Upper lobe of right lung (tissue), 1 donor: ENCODE data around the gene DMD. TPM values are rescaled to one million over a fixed set of nuclear protein-coding genes. Genes with fewer than 3 reads are reported as not detected.

ENCODE experiments used
- ATAC-seq: fragments of 200-7000 bp; cut with Tn5 transposase; one replicate; pipeline ENCODE4 v1.9.1; 2020; ENCODE audit warnings: mild to moderate bottlenecking, moderate library complexity
- DNase-seq: peaks from one replicate; pipeline ENCODE4 v3.0.0-alpha.2; 2020
- H3K27ac ChIP-seq: fragments of 200-600 bp; one replicate; pipeline ENCODE4 v1.8.0; 2022
- H3K27me3 ChIP-seq: fragments of 200-600 bp; one replicate; pipeline ENCODE4 v1.8.0; 2022; ENCODE audit warnings: mild to moderate bottlenecking
- H3K36me3 ChIP-seq: fragments of 200-600 bp; one replicate; pipeline ENCODE4 v1.8.0; 2022
- H3K4me1 ChIP-seq: fragments of 200-600 bp; one replicate; pipeline ENCODE4 v1.8.0; 2022
- H3K4me3 ChIP-seq: fragments of 200-600 bp; one replicate; pipeline ENCODE4 v1.8.0; 2022; ENCODE audit warnings: mild to moderate bottlenecking
- H3K9me3 ChIP-seq: fragments of 200-600 bp; one replicate; pipeline ENCODE4 v1.8.0; 2022
- intact Hi-C: fragments of 100-400 bp; cut with DNase I; formaldehyde crosslinking; loops from one replicate; pipeline ENCODE4 v1.11.0; 2022
- total RNA-seq: library from RNA; stranded (reverse); fragmentation: NEBNext Ultra II Directional; extraction: Animal tissue kit (Norgen Biotek cat#: 25700); gene quantifications from one replicate; pipeline ENCODE4 v1.2.1, GENCODE V29; 2021
- TF ChIP-seq, protein P1 (sequence below): fragments of 200-600 bp; IDR thresholded peaks from one replicate; pipeline ENCODE4 v1.8.0; 2022; ENCODE audit warnings: antibody characterized with exemption
- donor health status: DM: no; HTN: yes; CAD: no; lungs with severe emphysema.

The DMD gene
- total RNA-seq, 1 donor from 2014 or later, result 24.7 TPM

DNA sequence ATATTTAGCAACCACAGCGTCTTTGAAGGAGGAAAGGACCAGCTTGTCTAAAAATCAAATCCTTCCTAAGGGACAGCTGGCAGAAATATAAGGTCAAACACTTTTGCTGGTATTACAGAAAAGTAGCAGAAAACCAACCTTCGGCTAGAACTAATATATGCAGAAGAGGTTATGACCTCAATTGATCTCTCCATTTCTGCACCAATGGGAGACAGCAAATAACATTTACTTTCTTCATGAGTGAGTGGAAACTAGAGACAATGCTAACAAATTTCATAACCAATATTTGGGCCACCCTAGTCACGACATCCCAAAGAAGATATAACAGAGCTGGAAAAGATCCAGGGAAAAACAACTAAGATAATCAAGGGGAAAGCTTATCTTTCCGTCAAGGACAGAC is 1892.5 kb downstream of the DMD start:
- Histone ChIP-seq H3K27ac (no peak overlapping the region), H3K4me3 (no peak overlapping the region), H3K9me3 (no peaks in the 10 kb centered on the region), H3K36me3 (no peaks in the 10 kb centered on the region), H3K27me3 (no peaks in the 10 kb centered on the region), H3K4me1 (no peaks in the 10 kb centered on the region)
- DNase-seq (no peak), ATAC-seq (no peak)
- intact Hi-C loops, result no loop called here
- TF ChIP-seq, protein P1, sequence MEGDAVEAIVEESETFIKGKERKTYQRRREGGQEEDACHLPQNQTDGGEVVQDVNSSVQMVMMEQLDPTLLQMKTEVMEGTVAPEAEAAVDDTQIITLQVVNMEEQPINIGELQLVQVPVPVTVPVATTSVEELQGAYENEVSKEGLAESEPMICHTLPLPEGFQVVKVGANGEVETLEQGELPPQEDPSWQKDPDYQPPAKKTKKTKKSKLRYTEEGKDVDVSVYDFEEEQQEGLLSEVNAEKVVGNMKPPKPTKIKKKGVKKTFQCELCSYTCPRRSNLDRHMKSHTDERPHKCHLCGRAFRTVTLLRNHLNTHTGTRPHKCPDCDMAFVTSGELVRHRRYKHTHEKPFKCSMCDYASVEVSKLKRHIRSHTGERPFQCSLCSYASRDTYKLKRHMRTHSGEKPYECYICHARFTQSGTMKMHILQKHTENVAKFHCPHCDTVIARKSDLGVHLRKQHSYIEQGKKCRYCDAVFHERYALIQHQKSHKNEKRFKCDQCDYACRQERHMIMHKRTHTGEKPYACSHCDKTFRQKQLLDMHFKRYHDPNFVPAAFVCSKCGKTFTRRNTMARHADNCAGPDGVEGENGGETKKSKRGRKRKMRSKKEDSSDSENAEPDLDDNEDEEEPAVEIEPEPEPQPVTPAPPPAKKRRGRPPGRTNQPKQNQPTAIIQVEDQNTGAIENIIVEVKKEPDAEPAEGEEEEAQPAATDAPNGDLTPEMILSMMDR, result no peak

DNA sequence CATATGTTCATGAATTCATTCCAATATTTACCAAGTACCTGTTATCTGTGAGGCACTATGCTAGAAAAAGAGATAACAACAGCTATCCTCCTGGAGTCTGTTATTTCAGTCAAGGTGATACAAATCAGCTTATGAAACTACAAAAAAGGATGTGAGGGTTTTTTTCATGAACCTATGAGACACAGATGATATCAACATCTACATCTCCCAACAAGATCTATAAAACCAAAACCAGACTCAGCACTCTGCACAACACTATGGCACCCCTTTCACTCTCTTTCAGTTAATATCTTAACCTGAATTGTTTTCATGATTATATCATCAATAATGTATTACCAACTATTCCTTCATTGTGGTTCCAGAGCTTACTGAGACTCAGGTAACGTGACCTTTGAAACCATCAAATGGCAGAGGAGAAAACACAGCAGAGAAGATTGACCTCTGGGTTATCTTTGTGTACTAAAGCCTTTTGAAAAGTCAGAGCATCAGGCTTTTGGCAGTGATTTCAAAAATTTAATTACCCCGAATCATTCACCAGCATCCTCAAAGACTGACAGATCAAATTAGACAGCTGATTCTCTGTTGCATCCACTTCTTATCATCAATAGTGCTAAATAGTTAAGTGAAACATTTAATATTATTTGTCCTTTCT is 1894.9 kb downstream of the DMD start:
- intact Hi-C loops, result no loop called here
- Histone ChIP-seq H3K27me3 (no peaks in the 10 kb centered on the region), H3K4me1 (no peaks in the 10 kb centered on the region), H3K27ac (no peak overlapping the region), H3K36me3 (no peaks in the 10 kb centered on the region), H3K9me3 (no peaks in the 10 kb centered on the region), H3K4me3 (no peak overlapping the region)
- TF ChIP-seq, protein P1, result no peak
- DNase-seq, result no peak
- no peak for ATAC-seq

DNA sequence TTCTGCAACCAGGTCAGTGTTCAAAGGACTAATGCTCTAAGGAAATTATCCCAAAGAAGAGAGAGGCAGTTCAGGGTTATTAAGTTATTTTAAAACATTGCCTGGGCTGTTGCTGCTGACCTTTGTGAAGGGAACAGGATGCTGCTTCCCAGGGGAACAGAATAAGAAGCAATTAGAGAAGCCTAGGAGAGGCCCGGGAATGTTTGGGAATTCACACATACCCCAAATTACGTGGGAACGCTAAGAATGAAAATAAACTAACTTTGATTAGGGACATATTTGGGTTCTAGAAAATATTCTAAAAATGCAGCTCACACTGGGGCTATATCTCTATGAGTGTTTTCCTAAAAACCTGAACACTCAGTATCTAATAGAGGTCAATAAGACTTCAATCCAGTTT is 1896.4 kb downstream of the DMD start:
- Histone ChIP-seq H3K4me1 (no peaks in the 10 kb centered on the region), H3K9me3 (no peaks in the 10 kb centered on the region), H3K27me3 (no peaks in the 10 kb centered on the region), H3K4me3 (no peak overlapping the region), H3K27ac (no peak overlapping the region), H3K36me3 (no peaks in the 10 kb centered on the region)
- ATAC-seq, result no peak
- DNase-seq, result no peak
- intact Hi-C loops, result no loop called here
- TF ChIP-seq, protein P1, result no peak

DNA sequence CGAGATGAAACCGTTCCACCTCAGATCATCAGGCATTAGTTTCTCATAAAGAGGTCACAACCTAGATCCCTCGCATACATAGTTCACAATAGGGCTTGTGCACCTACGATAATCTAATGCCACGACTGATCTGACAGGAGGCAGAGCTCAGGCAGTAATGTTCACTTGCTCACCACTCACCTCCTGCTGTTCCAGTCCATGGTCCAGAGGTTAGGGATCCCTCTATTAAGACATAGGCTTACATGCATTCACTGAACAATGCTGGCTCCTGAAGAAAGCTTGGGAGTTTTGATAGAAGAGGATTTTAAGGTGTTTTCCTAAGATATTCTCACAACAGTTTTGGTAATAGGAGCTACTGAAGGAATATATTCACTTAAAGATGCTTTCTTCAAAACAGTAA is 1903.4 kb downstream of the DMD start:
- Histone ChIP-seq H3K9me3 (no peaks in the 10 kb centered on the region), H3K27me3 (no peaks in the 10 kb centered on the region), H3K4me3 (no peak overlapping the region), H3K36me3 (no peaks in the 10 kb centered on the region), H3K27ac (no peak overlapping the region), H3K4me1 (no peaks in the 10 kb centered on the region)
- intact Hi-C loops, result no loop called here
- DNase-seq, result no peak
- TF ChIP-seq, protein P1, result no peak
- no peak for ATAC-seq

DNA sequence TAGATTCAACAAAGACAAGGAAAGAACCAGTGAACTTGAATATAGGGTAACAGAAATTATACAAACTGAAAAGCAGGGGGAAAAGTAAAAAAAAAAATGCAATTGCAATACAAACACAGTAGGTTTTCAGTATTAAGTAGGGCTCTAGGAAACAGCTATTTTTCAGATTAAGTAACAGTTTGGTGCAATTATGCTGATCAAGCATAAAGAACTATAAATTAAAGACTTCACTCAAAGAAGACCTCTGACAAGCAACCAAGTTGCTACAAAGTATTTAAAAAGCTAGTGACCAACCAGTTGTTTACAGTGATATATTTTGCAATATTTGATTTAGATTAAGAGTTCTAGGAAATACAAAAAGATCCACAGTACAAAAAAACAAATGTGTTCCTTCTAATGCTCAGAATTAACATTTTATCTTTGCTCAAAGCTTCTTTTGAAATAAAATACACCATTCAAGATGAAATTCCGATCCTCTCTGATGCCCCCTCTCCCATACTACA is 1908.7 kb downstream of the DMD start:
- DNase-seq (no peak), ATAC-seq (no peak)
- Histone ChIP-seq H3K27me3 (no peaks in the 10 kb centered on the region), H3K36me3 (no peaks in the 10 kb centered on the region), H3K27ac (no peak overlapping the region), H3K9me3 (no peaks in the 10 kb centered on the region), H3K4me1 (no peaks in the 10 kb centered on the region), H3K4me3 (no peak overlapping the region)
- TF ChIP-seq, protein P1, result no peak
- intact Hi-C loops, result no loop called here

DNA sequence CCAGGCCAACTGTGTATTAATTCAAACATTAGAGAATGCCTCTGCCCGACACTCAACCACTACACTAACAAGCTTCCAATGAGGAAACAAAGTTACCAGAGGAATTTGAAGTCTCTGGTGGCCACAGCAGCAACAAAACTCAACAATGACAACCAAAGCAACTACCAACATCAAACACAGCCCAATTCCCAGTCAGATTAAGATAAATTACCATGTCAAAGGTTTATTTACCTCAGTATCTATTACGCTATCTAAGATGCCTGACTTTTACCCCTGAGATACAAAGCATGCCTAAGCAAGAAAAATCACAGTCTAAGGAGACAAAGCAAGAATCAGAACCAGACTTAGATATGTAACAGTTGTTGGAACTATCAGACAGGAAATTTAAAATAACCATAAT is 1909.4 kb downstream of the DMD start:
- H3K27ac ChIP-seq, result no peak overlapping the region
- intact Hi-C loops, result no loop called here
- no peaks in the 10 kb centered on the region for H3K9me3 ChIP-seq
- no peaks in the 10 kb centered on the region for H3K4me1 ChIP-seq
- no peaks in the 10 kb centered on the region for H3K36me3 ChIP-seq
- DNase-seq (no peak), ATAC-seq (no peak)
- TF ChIP-seq, protein P1, result no peak
- H3K27me3 ChIP-seq, result no peaks in the 10 kb centered on the region
- no peak overlapping the region for H3K4me3 ChIP-seq
